Hepatocyte (in vitro differentiated cells): ENCODE measurements around the gene UBN1. TPM values are rescaled to one million over a fixed set of nuclear protein-coding genes. Genes with fewer than 3 reads are reported as not detected.

Source experiments
- DNase-seq: peaks from one replicate; pipeline ENCODE4 v3.0.0-alpha.2; 2016; ENCODE audit warnings: low spot score
- H2AFZ ChIP-seq: fragments of 200-600 bp; sonication (generic); 2 replicates; pipeline ENCODE4 v1.6.0; 2016; ENCODE audit warnings: antibody characterized with exemption, mild to moderate bottlenecking
- H3K27ac ChIP-seq: fragments of 200-600 bp; sonication (generic); 2 replicates; pipeline ENCODE4 v1.5.1; 2016; ENCODE audit warnings: mild to moderate bottlenecking
- H3K27me3 ChIP-seq: fragments of 200-600 bp; sonication (generic); 2 replicates; pipeline ENCODE4 v1.6.1; 2016
- H3K36me3 ChIP-seq: fragments of 200-600 bp; sonication (generic); replicated peaks from 2 replicates; pipeline ENCODE4 v1.5.1; 2016; ENCODE audit warnings: low read depth; ENCODE audit not compliant: insufficient read depth
- H3K4me1 ChIP-seq: fragments of 200-600 bp; sonication (generic); 2 replicates; pipeline ENCODE4 v1.5.1; 2016; ENCODE audit warnings: mild to moderate bottlenecking, moderate library complexity; ENCODE audit not compliant: insufficient read depth
- H3K4me2 ChIP-seq: fragments of 200-600 bp; sonication (generic); 2 replicates; pipeline ENCODE4 v1.6.0; 2016
- H3K4me3 ChIP-seq: fragments of 200-600 bp; sonication (generic); 2 replicates; pipeline ENCODE4 v1.5.1; 2016; ENCODE audit warnings: mild to moderate bottlenecking
- H3K79me2 ChIP-seq: fragments of 200-600 bp; sonication (generic); 2 replicates; pipeline ENCODE4 v1.6.0; 2017; ENCODE audit warnings: mild to moderate bottlenecking
- H3K9me2 ChIP-seq: fragments of 200-600 bp; sonication (generic); replicated peaks from 2 replicates; pipeline ENCODE4 v1.6.0; 2017; ENCODE audit warnings: mild to moderate bottlenecking; ENCODE audit not compliant: insufficient read depth
- H3K9me3 ChIP-seq: fragments of 200-600 bp; sonication (generic); 2 replicates; pipeline ENCODE4 v1.5.1; 2016; ENCODE audit warnings: low read depth, mild to moderate bottlenecking
- H4K20me1 ChIP-seq: fragments of 200-600 bp; sonication (generic); 2 replicates; pipeline ENCODE4 v1.6.0; 2016; ENCODE audit warnings: mild to moderate bottlenecking; ENCODE audit not compliant: insufficient read depth, poor library complexity, severe bottlenecking
- EZH2 ChIP-seq: fragments of 200-600 bp; sonication (generic); IDR thresholded peaks from 2 replicates; pipeline ENCODE4 v1.6.1; 2016; ENCODE audit warnings: antibody characterized with exemption, mild to moderate bottlenecking, borderline replicate concordance
- EZH2phosphoT487 ChIP-seq: fragments of 200-600 bp; sonication (generic); IDR thresholded peaks from one replicate; pipeline ENCODE4 v1.6.1; 2018; ENCODE audit warnings: antibody characterized with exemption, mild to moderate bottlenecking, low read depth, moderate library complexity; ENCODE audit not compliant: unreplicated experiment, severe bottlenecking
- WGBS: methylation state at CpG from one replicate; pipeline ENCODE4 v1.1.6; 2016; ENCODE audit warnings: low lambda C conversion rate; ENCODE audit errors: missing lambda C conversion rate; 5-methylcytosine and 5-hydroxymethylcytosine counted together
- polyA plus RNA-seq: library from polyadenylated mRNA; unstranded; fragments of >200 nt; fragmentation: Nextera tagmentation; extraction: Ambion mirVana; gene quantifications from 2 replicates; pipeline ENCODE4 v1.2.1, GENCODE V29; 2016
- total RNA-seq: library from RNA; depleted of rRNA; stranded (reverse); fragments of >200 nt; gene quantifications from 2 replicates; pipeline ENCODE4 v1.2.3, GENCODE V29; 2014
- TF ChIP-seq, protein P1 (sequence below): fragments of 200-600 bp; sonication (generic); IDR thresholded peaks from 2 replicates; pipeline ENCODE4 v1.5.1; 2016; ENCODE audit warnings: antibody characterized with exemption, mild to moderate bottlenecking; ENCODE audit not compliant: poor library complexity

Gene UBN1
- total and polyA plus RNA-seq, 2 experiments from 2014 or later: 19.1 to 28.1 TPM

DNA sequence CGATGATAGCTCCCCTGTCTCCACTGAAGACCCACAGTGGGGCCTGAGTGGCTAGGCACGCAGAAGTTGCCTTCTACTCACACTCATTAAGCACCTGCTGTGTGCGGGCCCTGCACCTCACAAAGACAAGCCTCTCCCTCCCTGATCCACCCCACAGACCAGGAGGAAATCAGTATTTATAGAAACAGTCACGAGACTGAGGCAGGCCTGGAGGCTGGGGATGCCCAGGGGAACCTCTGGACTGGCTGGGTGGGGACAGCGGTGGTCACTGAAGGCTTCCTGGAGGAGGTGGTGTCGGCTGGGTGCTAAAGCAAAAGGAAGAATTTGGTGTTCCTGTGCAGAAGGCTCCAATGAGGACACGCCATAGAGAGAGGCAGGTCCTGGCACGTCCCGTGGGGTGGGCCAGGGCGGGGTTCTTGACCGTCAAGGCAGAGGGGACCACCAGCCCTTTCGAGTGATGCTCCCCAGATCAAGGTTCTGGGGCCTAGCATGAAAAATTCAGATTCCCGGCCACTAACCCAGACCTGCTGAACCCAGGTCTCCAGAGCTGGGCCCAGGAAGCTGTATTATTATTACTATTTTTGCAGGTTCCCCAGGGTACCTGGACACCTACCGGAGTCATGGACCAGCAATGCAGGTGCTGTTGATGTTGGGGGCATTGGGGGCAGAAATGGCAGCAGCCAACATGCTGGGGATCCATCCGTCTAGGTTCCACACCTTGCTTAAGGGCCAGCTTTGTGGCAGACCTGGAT is 66.7 kb downstream of the UBN1 start:
- Histone ChIP-seq H3K36me3 (no peaks in the 10 kb centered on the region), H3K4me2 (no peak overlapping the region), H2AFZ (no peak overlapping the region), H3K4me3 (no peak overlapping the region), H3K4me1 (peaks cover 20% of the 10 kb centered on the region), H3K27ac (no peak overlapping the region), H3K9me2 (no peaks in the 10 kb centered on the region), H3K27me3 (no peaks in the 10 kb centered on the region), H3K9me3 (no peaks in the 10 kb centered on the region), H3K79me2 (peaks cover 27% of the 10 kb centered on the region), H4K20me1 (no peaks in the 10 kb centered on the region)
- DNase-seq: no peak
- TF ChIP-seq, protein P1, sequence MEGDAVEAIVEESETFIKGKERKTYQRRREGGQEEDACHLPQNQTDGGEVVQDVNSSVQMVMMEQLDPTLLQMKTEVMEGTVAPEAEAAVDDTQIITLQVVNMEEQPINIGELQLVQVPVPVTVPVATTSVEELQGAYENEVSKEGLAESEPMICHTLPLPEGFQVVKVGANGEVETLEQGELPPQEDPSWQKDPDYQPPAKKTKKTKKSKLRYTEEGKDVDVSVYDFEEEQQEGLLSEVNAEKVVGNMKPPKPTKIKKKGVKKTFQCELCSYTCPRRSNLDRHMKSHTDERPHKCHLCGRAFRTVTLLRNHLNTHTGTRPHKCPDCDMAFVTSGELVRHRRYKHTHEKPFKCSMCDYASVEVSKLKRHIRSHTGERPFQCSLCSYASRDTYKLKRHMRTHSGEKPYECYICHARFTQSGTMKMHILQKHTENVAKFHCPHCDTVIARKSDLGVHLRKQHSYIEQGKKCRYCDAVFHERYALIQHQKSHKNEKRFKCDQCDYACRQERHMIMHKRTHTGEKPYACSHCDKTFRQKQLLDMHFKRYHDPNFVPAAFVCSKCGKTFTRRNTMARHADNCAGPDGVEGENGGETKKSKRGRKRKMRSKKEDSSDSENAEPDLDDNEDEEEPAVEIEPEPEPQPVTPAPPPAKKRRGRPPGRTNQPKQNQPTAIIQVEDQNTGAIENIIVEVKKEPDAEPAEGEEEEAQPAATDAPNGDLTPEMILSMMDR: no peak
- TF ChIP-seq EZH2phosphoT487 (no peak), EZH2 (no peak)
- 97% methylated on average over 11 of the region's 15 CpGs for whole genome bisulfite sequencing

DNA sequence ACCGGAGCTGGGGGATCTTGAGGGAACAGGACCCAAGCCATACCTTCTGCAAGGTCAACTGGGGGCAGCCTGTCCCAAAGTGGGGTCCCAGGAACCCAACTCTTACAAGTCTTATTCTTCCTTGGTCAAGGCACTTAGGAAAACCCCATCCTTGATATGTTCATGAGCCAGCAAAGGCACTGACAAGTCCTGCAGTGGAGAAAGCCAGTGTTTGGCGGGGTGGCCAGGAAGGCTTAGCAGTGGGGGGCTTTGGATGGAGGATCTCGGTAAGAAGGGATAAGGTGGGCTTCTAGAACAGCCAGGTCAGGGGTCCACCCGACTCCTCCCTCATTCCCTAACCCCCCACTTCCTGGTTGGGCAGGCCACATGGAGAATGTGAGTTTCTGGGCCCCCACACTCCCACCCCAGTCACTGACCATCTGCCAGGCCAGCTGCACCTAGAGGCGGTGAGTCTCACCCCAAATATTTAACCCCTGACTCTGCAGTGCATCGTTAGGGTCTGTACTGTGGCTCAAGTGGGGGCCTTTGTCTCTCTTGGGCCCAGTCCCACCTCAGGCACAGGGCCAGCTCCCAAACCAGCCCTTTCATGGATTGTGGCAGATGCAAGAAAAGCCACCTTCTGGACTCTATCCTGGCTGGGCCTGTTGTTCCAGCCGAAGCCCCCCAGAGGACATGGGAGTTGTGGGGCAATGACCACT is 67.4 kb downstream of the UBN1 start:
- Histone ChIP-seq H3K4me1 (peaks cover 20% of the 10 kb centered on the region), H3K27me3 (no peaks in the 10 kb centered on the region), H3K79me2 (peaks cover 30% of the 10 kb centered on the region), H3K27ac (no peak overlapping the region), H3K4me2 (no peak overlapping the region), H2AFZ (no peak overlapping the region), H4K20me1 (no peaks in the 10 kb centered on the region), H3K36me3 (no peaks in the 10 kb centered on the region), H3K9me3 (no peaks in the 10 kb centered on the region), H3K9me2 (no peaks in the 10 kb centered on the region), H3K4me3 (no peak overlapping the region)
- DNase-seq: no peak
- TF ChIP-seq EZH2: no peak
- no peak for TF ChIP-seq EZH2phosphoT487
- TF ChIP-seq, protein P1: no peak
- 96% methylated on average over 7 of the region's 7 CpGs for WGBS

- peaks cover 31% of the 10 kb centered on the region for H3K79me2 ChIP-seq
- TF ChIP-seq EZH2 (no peak), EZH2phosphoT487 (no peak)
- TF ChIP-seq, protein P1: no peak
- no peak for DNase-seq
- no peaks in the 10 kb centered on the region for H4K20me1 ChIP-seq
- no peaks in the 10 kb centered on the region for H3K9me2 ChIP-seq
- H3K4me3 ChIP-seq: no peak overlapping the region
- H3K36me3 ChIP-seq: no peaks in the 10 kb centered on the region
- no peak overlapping the region for H2AFZ ChIP-seq
- H3K9me3 ChIP-seq: no peaks in the 10 kb centered on the region
- H3K4me2 ChIP-seq: no peak overlapping the region
- no peak overlapping the region for H3K27ac ChIP-seq
- H3K4me1 ChIP-seq: peaks cover 20% of the 10 kb centered on the region
- no peaks in the 10 kb centered on the region for H3K27me3 ChIP-seq
- 83% methylated on average over 11 of the region's 11 CpGs for WGBS
Observed at GRCh38 chr16:4915226-4915761, 68.0 kb downstream of the UBN1 start.
